BJ (cell line): ENCODE measurements around the gene STARD10. TPM values are rescaled to one million over a fixed set of nuclear protein-coding genes. Genes with fewer than 3 reads are reported as not detected.
"Not testable (repeated sequence)": the region's sequence is repeated elsewhere in the genome, so short reads cannot be mapped to it uniquely, and the experiment has no call there.

Experiments
- CTCF ChIA-PET: fragments of 350-600 bp; formaldehyde crosslinking; extraction: SDS; loops from one replicate; lab custom pipeline; 2021; ENCODE audit warnings: antibody characterized with exemption, inconsistent platforms; lab: Yijun Ruan, JAX
- POLR2A ChIA-PET: fragments of 300-600 bp; sonication (Branson Sonifier 250); formaldehyde crosslinking; extraction: SDS; loops from one replicate; lab custom pipeline; 2021; ENCODE audit warnings: antibody characterized with exemption; lab: Charles Lee
- DNase-seq: peaks from one replicate; pipeline ENCODE4 v3.0.0-alpha.2; 2011; ENCODE audit warnings: low read depth
- H3K27me3 ChIP-seq: 2 replicates; pipeline ENCODE4 v1.6.0; 2011; ENCODE audit warnings: low read length; ENCODE audit not compliant: control insufficient read depth, insufficient read depth
- H3K36me3 ChIP-seq: 2 replicates; pipeline ENCODE4 v1.5.1; 2011; ENCODE audit warnings: low read length; ENCODE audit not compliant: control insufficient read depth, insufficient read depth
- H3K4me3 ChIP-seq: 2 replicates; pipeline ENCODE4 v1.5.1; 2011; ENCODE audit warnings: low read depth, mild to moderate bottlenecking, control low read depth, low read length
- CTCF ChIP-seq: IDR thresholded peaks from 2 replicates; pipeline ENCODE4 v1.5.1; 2011; ENCODE audit warnings: low read depth, mild to moderate bottlenecking, control low read depth, inconsistent platforms, low read length, moderate library complexity; ENCODE audit not compliant: insufficient read depth
- polyA plus RNA-seq: library from polyadenylated mRNA; depleted of rRNA; stranded (reverse); fragments of >200 nt; gene quantifications from 2 replicates; pipeline ENCODE4 v1.2.3, GENCODE V29; 2011

Gene STARD10
- polyA plus RNA-seq, 1 experiment: 37.1 TPM

- H3K36me3 ChIP-seq: peaks cover 1% of the 10 kb centered on the region
- no peak overlapping the region for H3K4me3 ChIP-seq
- CTCF ChIA-PET: interaction anchor here (0.7 to 13.3 kb wide), 7 partner anchors 20 to 413 kb away, joined by 3 to 183 read pairs (median 7); no protein-coding TSS in a partner anchor
- TF ChIP-seq CTCF: no peak
- no peak for DNase-seq
- no peaks in the 10 kb centered on the region for H3K27me3 ChIP-seq
- POLR2A ChIA-PET: interaction anchor here (0.6 kb wide), 1 partner anchor 126 kb away, joined by 3 read pairs; no protein-coding TSS in a partner anchor
Measured at GRCh38 chr11:72829178-72829577, 35.3 kb upstream of the STARD10 start.

- DNase-seq: no peak
- ChIA-PET CTCF (interaction anchor here (1.2 to 13.3 kb wide), 5 partner anchors 21 to 413 kb away, joined by 3 to 183 read pairs (median 14); no protein-coding TSS in a partner anchor), POLR2A (no interaction called here)
- no peak for TF ChIP-seq CTCF
- Histone ChIP-seq H3K36me3 (peaks cover 1% of the 10 kb centered on the region), H3K4me3 (no peak overlapping the region), H3K27me3 (no peaks in the 10 kb centered on the region)
Measured at GRCh38 chr11:72828692-72829101, 34.9 kb upstream of the STARD10 start.

GRCh38 chr11:72828081-72828567 lies 34.3 kb upstream of the STARD10 start:
- ChIA-PET CTCF (interaction anchor here (0.8 to 13.3 kb wide), 8 partner anchors 11 to 357 kb away, joined by 3 to 183 read pairs (median 3); no protein-coding TSS in a partner anchor), POLR2A (no interaction called here)
- TF ChIP-seq CTCF: no peak
- Histone ChIP-seq H3K36me3 (peaks cover 1% of the 10 kb centered on the region), H3K4me3 (no peak overlapping the region), H3K27me3 (no peaks in the 10 kb centered on the region)
- no peak for DNase-seq

GRCh38 chr11:72827656-72828055 lies 33.8 kb upstream of the STARD10 start:
- not testable (repeated sequence) for H3K36me3 ChIP-seq, H3K4me3 ChIP-seq, H3K27me3 ChIP-seq, DNase-seq
- ChIA-PET POLR2A (interaction anchor here (0.6 kb wide), 1 partner anchor 8 kb away, joined by 4 read pairs; no protein-coding TSS in a partner anchor), CTCF (interaction anchor here (0.8 to 13.3 kb wide), 8 partner anchors 12 to 357 kb away, joined by 3 to 183 read pairs (median 3); no protein-coding TSS in a partner anchor)

GRCh38 chr11:72826942-72827480 lies 33.2 kb upstream of the STARD10 start:
- no peak for TF ChIP-seq CTCF
- Histone ChIP-seq H3K27me3 (no peaks in the 10 kb centered on the region), H3K36me3 (peaks cover 1% of the 10 kb centered on the region), H3K4me3 (no peak overlapping the region)
- ChIA-PET POLR2A (interaction anchor here (0.6 kb wide), 1 partner anchor 9 kb away, joined by 4 read pairs; no protein-coding TSS in a partner anchor), CTCF (interaction anchor here (1.1 to 13.3 kb wide), 4 partner anchors 11 to 351 kb away, joined by 3 to 183 read pairs (median 4); no protein-coding TSS in a partner anchor)
- no peak for DNase-seq
